ELF-1 (cell line): ENCODE results near the gene CYP19A1.
"Not testable (repeated sequence)": the region's sequence is repeated elsewhere in the genome, so short reads cannot be mapped to it uniquely, and the experiment has no call there.

Source experiments
- DNase-seq: peaks from one replicate; pipeline ENCODE4 v3.0.0-alpha.2; 2016; ENCODE audit warnings: low read depth, low spot score

Gene CYP19A1

GRCh38 chr15:51298620-51299019 is 39.8 kb downstream of the CYP19A1 start:
- no peak for DNase-seq

- no peak for DNase-seq
Measured at GRCh38 chr15:51290720-51291119, 47.7 kb downstream of the CYP19A1 start.

GRCh38 chr15:51289290-51289689 is 49.1 kb downstream of the CYP19A1 start:
- DNase-seq, result no peak

- peak; percentile 39 for DNase-seq
Measured at GRCh38 chr15:51288143-51289065, 50.0 kb downstream of the CYP19A1 start.

- DNase-seq, result peak; percentile 11
Measured at GRCh38 chr15:51286816-51287215, 51.6 kb downstream of the CYP19A1 start.

- no peak for DNase-seq
Measured at GRCh38 chr15:51285399-51285798, 53.0 kb downstream of the CYP19A1 start.

GRCh38 chr15:51284871-51285270 is 53.5 kb downstream of the CYP19A1 start:
- DNase-seq, result no peak

GRCh38 chr15:51283026-51283425 is 55.4 kb downstream of the CYP19A1 start:
- no peak for DNase-seq

- DNase-seq, result not testable (repeated sequence)
Measured at GRCh38 chr15:51282241-51282640, 56.2 kb downstream of the CYP19A1 start.

- peak; percentile 80 for DNase-seq
Measured at GRCh38 chr15:51281368-51281967, 56.9 kb downstream of the CYP19A1 start.

GRCh38 chr15:51280838-51281237 is 57.6 kb downstream of the CYP19A1 start:
- no peak for DNase-seq

- no peak for DNase-seq
Measured at GRCh38 chr15:51279391-51279790, 59.0 kb downstream of the CYP19A1 start.

- DNase-seq, result no peak
Measured at GRCh38 chr15:51277101-51277500, 61.3 kb downstream of the CYP19A1 start.

- no peak for DNase-seq
Measured at GRCh38 chr15:51274956-51275355, 63.4 kb downstream of the CYP19A1 start.

- DNase-seq, result no peak
Measured at GRCh38 chr15:51270706-51271105, 67.7 kb downstream of the CYP19A1 start.

- DNase-seq, result no peak
Measured at GRCh38 chr15:51269496-51269895, 68.9 kb downstream of the CYP19A1 start.

GRCh38 chr15:51267703-51268083 is 70.7 kb downstream of the CYP19A1 start:
- no peak for DNase-seq

- DNase-seq, result peak; percentile 49
Measured at GRCh38 chr15:51267051-51267702, 71.2 kb downstream of the CYP19A1 start.

- peak; percentile 14 for DNase-seq
Measured at GRCh38 chr15:51266656-51267050, 71.7 kb downstream of the CYP19A1 start.

- DNase-seq, result no peak
Measured at GRCh38 chr15:51265037-51265555, 73.3 kb downstream of the CYP19A1 start.

GRCh38 chr15:51263726-51264125 is 74.7 kb downstream of the CYP19A1 start:
- no peak for DNase-seq

- DNase-seq, result no peak
Measured at GRCh38 chr15:51263116-51263515, 75.3 kb downstream of the CYP19A1 start.
